ENCODE measurements around the gene CCDC71L.

Gene CCDC71L

DNA sequence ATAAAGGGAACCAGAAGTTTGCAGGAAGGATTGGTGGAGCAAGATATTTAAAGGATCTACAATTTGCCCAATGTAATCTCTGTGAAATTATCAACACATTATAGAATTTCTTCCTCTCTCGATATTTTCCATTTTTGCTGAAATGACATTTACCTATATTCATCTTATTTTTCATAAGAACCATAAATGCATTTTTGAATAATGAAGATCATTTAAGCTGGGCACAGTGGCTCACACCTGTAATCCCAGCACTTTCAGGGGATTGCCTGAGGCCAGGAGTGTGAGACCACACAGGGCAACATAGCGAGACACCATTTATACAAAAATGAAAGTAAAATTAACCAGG lies 37.7 kb downstream of the CCDC71L start:
- DNase-seq = no peak

DNA sequence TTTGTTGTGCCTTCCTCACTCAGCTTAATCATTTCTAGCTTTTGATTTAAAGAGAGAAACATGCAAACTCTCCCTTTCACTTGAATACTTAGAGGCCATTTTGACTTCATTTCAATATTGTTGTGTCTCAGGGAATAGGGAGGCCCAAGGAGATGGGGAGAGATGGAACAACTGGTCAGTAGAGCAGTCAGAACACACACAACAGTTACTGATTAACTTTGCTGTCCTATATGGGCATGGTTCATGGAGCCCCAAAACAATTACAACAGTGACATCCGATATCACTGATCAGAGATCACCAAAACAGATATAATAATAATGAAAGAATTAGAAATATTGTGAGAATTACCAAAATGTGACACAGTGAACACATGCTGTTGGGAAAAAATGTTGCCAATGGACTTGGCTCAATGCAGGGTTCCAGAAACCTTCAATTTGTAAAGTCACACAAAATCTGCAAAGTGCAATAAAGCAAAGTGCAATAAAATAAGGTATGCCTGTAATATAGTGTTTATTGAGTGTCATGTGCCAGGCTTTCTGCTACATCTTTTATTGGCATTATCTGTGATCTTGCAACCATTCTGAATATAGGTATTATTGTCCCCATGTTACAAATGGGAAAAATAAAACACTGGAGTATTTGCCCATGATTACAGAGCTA lies 38.2 kb downstream of the CCDC71L start:
- DNase-seq = no peak

DNA sequence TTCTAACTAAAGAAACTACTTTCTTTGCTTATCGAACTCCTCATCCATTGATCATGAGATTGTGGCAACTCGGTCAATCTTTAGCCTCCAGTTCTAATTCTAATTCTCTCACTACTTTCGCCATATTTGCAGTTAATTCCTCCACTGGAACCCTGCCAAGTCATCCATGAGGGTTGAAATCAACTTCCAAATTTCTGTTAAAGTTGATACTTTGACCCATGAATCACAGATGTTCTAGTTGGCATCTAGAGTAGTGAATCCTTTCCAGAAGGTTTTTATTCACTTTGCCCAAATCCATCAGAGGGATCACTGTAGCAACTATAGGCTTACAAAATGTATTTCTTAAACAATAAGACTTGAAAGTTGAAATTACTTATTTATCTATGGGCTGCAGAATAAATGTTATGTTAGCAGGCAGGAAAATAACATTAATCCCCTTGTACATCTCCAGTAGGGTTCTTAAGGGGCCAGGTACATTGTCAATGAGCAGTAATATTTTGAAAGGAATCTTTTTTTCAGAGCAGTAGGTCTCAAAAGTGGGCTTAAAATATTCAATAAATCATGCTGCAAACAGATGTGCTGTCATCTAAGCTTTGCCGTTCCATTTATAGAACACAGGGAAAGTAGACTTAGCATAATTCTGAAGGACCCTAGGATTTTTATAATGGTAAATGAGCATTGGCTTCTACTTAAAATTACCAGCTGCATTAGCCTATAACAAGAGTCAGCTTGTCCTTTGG lies 39.4 kb downstream of the CCDC71L start:
- DNase-seq = no peak

DNA sequence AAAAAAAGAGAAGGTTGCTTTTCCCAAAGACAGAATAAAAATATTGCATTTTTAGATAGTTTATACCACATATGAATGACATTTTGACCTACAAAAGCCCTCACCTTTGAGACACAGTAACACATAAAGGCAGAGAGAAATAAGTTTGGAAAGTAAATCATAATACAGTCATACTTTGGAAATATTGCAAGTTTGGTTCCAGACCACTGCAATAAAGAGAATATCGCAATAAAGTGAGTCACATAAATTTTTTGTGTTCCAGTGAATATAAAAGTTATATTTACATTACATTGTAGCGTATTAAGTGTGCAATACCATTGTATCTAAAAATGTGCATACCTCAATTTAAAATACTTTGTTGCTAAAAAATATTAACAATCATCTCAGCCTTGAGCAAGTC lies 40.3 kb downstream of the CCDC71L start:
- DNase-seq = no peak

DNA sequence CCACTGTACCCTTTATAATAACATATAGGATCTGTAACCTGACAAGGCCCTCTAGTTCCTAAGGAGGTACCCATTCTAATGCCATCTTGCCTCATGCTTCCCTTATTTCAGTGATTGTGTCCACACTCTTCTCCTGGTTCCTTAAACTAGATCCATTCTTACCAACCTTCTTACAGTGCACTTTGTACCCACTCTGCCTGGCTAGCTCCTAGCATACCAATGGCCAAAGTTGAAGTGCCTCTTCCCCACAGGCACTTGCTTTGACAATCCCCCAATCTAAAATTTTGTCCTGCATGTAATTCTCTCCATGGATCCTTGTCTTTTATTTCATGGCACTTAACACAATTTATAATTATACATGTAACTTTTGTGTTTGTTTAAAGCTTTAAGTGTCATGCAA lies 40.9 kb downstream of the CCDC71L start:
- no peak for DNase-seq

DNA sequence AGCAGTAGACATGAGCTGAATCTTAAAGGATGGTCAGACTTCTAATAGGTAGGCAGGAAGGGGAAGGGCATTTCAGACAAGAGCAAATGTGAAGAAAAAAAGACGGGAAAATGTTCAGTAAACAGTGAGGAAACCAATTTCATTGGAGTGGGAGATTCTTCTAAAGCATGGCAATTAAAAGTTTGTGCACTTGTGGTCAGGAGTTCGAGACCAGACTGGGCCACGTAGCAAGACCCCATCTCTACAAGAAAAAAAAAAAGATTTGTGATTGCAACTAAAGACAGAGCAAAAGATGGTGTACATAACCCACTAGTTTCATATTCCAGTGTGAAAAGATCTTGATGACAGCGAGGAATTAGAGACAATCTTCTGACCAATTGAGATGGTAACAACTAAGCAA lies 41.7 kb downstream of the CCDC71L start:
- no peak for DNase-seq

DNA sequence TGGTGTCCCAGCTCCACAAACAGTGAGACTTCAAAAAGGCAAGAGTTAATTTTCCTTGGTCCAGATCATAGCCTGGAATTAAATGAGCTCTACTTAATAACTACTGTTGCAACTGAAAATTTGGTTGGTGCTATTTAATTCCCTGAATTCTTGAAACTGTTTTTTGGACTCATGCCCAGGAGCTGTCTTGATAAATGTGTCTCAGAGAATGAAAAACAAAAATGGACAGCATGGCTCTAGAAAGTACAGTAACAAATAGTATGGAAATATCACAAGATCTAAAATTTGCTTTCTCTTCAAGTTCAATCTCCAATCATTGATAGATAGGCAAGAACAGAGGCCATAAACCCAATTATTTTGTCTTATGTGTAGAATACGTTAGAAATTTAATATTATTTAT lies 42.5 kb downstream of the CCDC71L start:
- DNase-seq = no peak

DNA sequence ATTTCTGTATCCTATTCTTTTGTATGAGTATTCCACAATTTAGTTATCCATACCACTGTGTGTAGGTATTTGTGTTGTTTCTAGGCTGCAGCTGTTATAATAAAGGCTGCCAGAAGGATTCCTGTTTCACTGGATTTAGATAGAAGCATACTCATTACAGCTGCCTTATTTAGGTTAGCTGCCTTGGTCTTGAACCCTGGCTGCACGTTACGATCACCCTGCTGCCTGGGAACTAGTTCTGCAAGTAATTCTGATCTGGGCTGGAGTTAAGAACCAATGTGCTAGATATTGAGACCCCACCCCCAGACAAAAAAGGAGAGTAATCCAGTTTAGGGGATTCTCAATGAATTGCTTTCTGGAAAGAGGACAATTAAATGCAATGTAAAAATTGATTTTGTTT lies 43.1 kb downstream of the CCDC71L start:
- DNase-seq = no peak

DNA sequence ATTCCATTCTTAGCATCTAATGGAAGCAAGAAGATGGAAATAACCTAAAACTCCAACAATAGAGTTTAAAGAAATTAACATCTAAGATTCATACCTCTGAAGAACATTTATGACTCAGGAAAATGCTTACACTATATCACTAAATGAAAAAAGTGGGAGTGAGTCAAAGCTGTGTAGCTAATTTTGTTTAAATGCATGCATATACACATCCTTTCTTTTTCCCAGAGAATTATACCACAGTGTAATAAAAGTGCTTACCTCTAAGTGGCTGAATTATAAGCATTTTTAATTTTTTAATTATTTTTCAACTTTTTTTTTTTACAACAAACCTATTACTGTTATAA lies 44.3 kb downstream of the CCDC71L start:
- no peak for DNase-seq

DNA sequence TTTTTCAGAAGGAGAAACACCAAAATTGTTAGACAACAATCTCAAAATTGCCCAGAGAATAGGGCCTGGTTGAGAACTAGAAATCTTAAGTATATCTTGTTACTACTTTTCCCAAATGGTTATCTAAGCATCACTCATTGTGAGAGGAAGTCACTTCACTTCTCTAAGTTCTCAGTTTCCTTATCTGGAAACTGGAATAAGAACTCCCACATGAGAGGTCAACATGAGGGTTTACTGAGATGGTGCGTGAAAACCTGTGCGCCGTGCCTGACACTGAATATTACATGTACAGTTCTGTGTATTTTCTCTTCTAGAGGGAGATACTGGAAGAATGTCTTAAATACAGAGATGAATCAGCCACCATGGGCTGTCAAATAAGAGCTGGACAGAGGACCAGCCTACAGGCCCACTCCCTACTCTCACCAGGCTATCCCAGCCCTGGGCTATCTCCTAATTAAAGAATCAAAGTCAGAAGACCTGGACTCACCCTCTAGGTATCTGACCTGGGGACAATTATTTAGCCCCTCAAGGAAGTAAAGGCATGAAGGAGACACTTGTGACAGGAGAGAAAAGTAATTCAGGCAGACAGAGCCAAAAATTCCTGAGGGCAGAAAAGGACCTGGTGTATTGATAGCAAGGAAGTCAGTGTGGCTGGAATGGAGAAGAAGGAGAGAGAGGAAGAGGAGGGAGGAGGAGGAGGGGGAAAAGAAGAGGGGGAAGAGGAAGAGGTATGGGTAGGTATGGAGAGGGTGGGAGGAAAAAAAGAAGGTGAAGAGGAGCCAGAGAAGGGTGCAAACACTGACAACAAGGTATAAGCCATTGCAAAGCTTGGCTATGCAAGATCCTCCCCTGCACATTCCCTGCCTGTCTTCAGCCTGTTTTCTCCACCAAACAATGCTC lies 44.9 kb downstream of the CCDC71L start:
- DNase-seq = no peak

DNA sequence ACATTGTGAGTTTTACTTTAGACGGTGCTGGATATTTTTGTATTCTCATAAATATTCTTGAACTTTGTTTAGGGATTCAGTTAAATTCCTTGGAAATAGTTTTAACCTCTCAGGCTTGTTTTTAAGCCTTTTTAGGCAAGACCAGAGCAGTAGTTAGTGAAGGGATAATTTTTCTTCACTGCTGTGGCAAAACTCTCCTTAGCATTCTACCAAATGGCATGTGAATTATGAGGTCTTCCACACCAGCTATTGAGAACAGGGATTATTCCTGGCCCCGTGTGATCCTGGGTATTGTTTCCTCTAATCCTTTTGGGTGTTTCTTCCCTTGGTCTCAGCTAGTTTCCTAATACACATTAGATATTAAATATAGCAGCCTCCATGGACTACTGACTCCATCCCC lies 46.2 kb downstream of the CCDC71L start:
- DNase-seq = no peak

DNA sequence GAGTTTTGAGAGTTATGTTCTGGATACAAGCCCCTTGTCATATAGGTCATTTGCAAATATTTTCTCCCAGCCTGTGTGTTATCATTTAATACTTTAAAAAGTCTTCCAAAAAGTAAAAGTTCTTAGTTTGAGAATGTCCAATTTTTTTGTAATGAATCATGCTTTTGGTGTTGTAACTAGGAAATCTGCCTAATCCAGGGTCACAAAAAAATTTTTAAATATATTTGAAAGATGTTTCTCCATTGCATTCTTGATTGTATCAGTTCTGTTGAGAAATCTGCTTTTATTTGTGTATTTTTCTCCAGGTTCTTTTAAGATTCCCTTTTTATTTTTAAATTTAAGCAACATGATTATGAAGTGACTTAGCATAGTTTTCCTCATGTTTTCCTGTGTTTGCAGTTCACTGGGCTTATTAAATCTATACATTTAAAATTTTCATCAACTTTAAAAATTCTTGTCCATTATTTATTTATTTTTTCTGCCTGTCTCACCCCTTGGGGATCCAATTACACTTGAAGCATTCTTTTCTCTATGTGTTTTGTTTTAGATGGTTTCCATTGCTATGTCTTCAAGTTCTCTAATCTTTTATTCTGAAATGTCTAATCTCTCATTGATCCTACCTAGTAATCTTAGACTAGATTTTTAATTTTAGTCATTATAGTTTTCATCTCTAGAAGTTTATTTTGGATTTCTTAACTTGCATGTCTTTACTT lies 47.0 kb downstream of the CCDC71L start:
- DNase-seq = no peak

DNA sequence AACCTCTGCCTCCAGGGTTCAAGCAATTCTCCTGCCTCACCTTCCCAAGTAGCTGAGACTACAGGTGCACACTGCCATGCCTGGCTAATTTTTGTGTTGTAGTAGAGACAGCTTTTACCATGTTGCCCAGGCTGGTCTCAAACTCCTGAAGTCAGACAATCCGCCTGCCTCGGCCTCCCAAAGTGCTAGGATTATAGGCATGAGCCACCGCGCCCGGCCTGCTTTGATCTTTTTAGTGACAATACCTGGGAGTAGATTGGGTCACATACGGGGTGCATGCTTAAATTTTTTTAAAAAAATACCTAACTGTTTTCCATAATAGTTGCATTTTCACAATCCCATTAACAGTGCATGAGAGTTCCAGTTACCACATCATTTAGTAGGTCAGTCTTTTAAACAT lies 47.7 kb downstream of the CCDC71L start:
- DNase-seq = no peak

DNA sequence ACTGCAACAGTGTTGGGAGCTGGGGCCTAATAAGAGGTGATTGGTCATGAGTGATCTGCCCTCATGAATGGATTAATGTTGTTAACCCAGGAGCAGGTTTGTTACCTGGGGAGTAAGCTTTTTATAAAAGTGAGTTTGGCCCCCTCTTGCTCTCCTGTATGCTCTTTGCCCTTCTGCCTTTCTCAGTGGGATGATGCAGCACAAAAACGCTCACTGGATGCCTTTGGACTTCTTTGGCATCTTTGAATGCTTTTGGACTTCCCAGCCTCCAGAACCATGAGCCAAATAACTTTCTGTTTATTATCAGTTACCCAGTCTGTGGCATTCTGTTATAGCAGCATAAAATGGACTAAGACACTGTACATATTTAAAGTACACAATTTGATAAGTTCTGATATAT lies 48.5 kb downstream of the CCDC71L start:
- no peak for DNase-seq

DNA sequence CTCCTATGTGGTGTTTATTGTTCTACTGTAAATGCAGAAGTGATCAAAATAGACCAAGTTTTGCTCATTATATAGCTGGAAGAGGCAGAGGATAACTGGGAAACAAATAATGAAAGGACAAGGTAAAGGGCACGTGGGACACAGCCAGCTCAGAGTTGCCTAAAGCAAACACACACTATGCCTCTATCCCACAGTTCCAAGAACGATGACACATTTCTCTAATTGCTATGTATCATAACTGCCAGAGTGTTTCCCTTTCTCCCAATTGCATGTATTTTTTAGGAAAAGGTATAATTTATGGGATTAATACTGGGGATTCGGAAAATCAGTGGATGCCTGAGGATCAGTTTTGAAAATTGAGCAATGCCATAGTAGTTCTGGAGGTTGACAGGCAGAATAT lies 49.0 kb downstream of the CCDC71L start:
- DNase-seq = no peak

DNA sequence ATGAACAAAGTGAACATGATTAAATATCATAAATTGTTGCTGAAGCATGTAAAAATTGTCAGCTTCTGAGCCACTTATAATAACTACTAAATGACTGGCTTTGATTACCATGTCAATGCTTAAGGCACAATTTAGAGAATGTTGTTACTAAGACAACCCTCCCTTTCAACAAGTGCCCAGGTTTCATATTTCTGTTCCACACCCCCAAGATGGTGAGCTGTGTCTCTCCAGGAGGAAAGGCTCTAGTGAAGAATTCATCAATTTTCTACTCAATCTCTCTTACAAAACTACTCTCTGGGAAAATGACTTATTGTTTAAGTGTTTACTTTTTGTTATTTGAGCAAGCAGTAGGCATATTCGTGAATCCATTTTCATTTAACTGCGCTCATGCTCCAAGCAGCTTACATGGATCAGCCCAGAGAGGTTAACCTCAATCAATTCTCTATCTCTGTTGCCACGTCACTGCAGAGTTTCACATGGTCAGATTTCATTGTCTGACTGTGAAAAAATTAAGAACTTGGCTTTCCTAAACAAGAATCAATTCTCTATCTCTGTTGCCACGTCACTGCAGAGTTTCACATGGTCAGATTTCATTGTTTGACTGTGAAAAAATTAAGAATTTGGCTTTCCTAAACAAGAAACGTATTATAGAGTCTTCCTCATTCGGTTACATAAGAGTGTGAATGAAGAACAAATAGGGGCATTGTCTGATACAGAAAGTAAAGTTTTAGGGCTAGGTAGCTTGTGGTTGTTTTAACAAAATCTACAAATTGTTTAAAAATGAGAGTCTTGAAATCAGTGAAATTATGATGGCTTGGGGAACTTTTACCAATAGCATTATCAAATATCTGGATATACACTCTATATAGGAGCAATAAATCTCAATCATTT lies 49.7 kb downstream of the CCDC71L start:
- DNase-seq = peak; percentile 40

DNA sequence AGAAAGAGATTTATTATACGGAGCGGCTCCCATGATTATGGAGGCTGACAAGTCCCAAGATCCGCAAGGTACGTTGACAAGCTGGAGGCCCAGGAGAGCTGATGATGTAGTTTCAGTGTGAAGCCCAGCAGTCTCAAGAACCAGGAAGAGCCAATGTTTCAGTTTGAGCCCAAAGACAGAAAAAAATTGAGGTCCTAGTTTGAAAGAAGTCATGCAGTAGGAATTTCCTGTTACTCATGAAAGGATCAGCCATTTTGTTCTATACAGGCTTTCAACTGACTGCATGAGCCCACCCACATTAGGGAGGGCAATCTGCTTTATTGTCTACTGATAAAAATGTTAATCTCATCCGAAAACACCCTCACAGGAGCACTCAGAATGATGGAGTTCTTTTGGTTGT lies 51.5 kb downstream of the CCDC71L start:
- no peak for DNase-seq

DNA sequence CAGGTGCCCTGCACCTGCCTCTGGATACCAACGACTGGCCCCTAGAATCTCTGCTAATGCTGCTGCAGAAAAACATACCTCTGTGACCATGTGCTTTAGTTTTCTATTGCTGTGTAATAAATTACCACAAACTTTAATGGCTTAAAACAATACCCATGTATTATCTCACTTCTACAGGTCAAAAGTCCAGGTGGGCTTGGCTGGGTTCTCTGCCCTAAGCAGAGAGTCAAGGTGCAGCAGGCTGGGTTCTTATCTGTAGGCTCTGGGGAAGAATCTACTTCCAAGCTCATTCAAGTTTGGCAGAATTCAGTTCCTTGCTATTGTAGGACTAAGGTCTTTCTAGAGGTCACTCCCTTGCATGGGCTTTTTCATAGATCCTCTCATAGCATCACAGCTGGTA lies 52.3 kb downstream of the CCDC71L start:
- DNase-seq = no peak
